Measurements from ENCODE around the gene SCGB3A2. TPM values are rescaled to one million over a fixed set of nuclear protein-coding genes. Genes with fewer than 3 reads are reported as not detected.

The SCGB3A2 gene
- total RNA-seq, 1 experiment from 2014 or later: 0.51 TPM

DNA sequence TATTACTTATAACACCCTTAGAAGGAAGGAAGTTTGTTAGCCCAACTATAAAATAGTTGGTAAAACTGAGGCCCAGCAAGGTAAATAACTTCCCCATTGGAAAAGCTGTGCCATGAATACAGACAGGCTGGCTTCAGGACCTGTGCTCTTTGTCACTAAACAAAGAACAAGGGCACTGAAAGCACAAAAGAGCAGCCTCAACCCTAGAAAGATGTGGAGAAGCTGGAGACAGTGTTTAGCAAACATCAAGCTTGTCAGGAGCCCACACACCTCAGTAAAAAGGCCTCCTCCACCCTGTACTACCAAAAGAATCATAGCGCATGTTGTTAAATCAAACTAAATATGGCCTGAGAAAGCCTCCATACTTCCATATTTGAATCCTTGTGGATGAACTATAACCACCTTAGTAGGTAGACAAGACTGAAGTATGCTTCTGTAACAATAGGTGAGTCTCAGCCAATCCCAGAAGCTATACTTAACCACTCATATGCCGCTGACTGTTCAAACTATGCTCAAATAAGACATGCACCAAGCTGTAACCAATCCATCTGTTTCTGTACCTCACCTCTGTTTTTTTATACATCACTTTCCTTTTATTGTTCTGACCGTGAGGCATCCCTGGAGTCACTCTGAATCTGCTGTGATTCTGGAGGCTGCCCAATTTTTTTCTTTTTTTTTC lies 18.4 kb upstream of the SCGB3A2 start:
- TF ChIP-seq EZH2 (IDR thresholded peaks at IDR 0.05; ENCODE audit: low read length, unreplicated experiment): no peak
- TF ChIP-seq EZH2phosphoT487 (IDR thresholded peaks at IDR 0.05; ENCODE audit: borderline replicate concordance, low read length): no peak
- ATAC-seq (no peak), DNase-seq (no peak)
- BruUV-seq (replicated peaks): no TSS peak
- no peaks in the 10 kb centered on the region for H4K20me1 ChIP-seq (ENCODE audit: low read length)
- CTCF ChIA-PET: interaction anchor here (4.0 kb wide), 1 partner anchor 74 kb away, joined by 49 read pairs; no protein-coding TSS in a partner anchor
- POLR2A ChIA-PET (ENCODE audit: unreplicated experiment): no interaction called here
- no peaks in the 10 kb centered on the region for H3K9me2 ChIP-seq (replicated peaks; ENCODE audit: low read length)
- intact Hi-C loops (cut with micrococcal nuclease): loop anchor here (5.0 kb wide), 1 partner anchor 262 kb away; no protein-coding TSS in a partner anchor
- no peak overlapping the region for H3K27ac ChIP-seq (ENCODE audit: low read length)
- no peak overlapping the region for H3K9ac ChIP-seq (ENCODE audit: low read length)
- no peaks in the 10 kb centered on the region for H3F3A ChIP-seq (ENCODE audit: low read length, unreplicated experiment)
- H2AFZ ChIP-seq (ENCODE audit: low read length): no peak overlapping the region
- H3K79me2 ChIP-seq (ENCODE audit: low read length): no peaks in the 10 kb centered on the region
- H3K27me3 ChIP-seq (ENCODE audit: low read length): no peaks in the 10 kb centered on the region
- no peak overlapping the region for H3K4me2 ChIP-seq (ENCODE audit: low read length)
- no peak overlapping the region for H3K4me3 ChIP-seq (ENCODE audit: low read length)
- H3K9me3 ChIP-seq (ENCODE audit: low read length): no peaks in the 10 kb centered on the region
- peaks cover 18% of the 10 kb centered on the region for H3K4me1 ChIP-seq (ENCODE audit: insufficient read depth, low read length)
- H3K36me3 ChIP-seq (ENCODE audit: low read depth, low read length): no peaks in the 10 kb centered on the region

DNA sequence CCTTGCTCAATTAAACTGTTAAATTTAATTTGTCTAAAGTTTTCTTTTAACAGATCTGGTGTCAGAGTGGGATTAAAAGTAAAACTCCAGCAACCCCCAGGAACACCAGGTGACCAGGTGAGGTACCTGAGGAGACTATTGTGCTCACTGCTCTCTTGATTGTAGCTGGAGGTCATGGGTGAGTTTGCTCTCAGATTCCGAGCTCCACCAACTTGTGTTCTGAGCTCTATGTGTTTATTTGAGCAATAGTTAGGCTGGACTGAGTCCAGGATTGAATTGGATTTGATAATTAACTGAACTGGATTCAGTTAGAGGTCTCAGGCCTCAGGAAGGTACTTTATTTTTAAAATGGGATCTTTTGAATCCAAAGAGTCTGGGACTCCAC lies 17.9 kb upstream of the SCGB3A2 start:
- H3K79me2 ChIP-seq (ENCODE audit: low read length): no peaks in the 10 kb centered on the region
- H3K4me2 ChIP-seq (ENCODE audit: low read length): no peak overlapping the region
- H3K9ac ChIP-seq (ENCODE audit: low read length): no peak overlapping the region
- H3K27ac ChIP-seq (ENCODE audit: low read length): no peak overlapping the region
- H3K4me3 ChIP-seq (ENCODE audit: low read length): no peak overlapping the region
- CTCF ChIA-PET: no interaction called here
- DNase-seq (no peak), ATAC-seq (no peak)
- TF ChIP-seq EZH2 (IDR thresholded peaks at IDR 0.05; ENCODE audit: low read length, unreplicated experiment) (no peak), EZH2phosphoT487 (IDR thresholded peaks at IDR 0.05; ENCODE audit: borderline replicate concordance, low read length) (no peak)
- TF ChIP-seq, protein P1, sequence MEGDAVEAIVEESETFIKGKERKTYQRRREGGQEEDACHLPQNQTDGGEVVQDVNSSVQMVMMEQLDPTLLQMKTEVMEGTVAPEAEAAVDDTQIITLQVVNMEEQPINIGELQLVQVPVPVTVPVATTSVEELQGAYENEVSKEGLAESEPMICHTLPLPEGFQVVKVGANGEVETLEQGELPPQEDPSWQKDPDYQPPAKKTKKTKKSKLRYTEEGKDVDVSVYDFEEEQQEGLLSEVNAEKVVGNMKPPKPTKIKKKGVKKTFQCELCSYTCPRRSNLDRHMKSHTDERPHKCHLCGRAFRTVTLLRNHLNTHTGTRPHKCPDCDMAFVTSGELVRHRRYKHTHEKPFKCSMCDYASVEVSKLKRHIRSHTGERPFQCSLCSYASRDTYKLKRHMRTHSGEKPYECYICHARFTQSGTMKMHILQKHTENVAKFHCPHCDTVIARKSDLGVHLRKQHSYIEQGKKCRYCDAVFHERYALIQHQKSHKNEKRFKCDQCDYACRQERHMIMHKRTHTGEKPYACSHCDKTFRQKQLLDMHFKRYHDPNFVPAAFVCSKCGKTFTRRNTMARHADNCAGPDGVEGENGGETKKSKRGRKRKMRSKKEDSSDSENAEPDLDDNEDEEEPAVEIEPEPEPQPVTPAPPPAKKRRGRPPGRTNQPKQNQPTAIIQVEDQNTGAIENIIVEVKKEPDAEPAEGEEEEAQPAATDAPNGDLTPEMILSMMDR (conservative IDR thresholded peaks at IDR 0.05; ENCODE audit: low read depth, low read length): no peak
- no peaks in the 10 kb centered on the region for H3K9me2 ChIP-seq (replicated peaks; ENCODE audit: low read length)
- no TSS peak for BruUV-seq (replicated peaks)
- H2AFZ ChIP-seq (ENCODE audit: low read length): no peak overlapping the region
- intact Hi-C loops (cut with micrococcal nuclease): no loop called here
- H3K27me3 ChIP-seq (ENCODE audit: low read length): no peaks in the 10 kb centered on the region
- no peaks in the 10 kb centered on the region for H3K9me3 ChIP-seq (ENCODE audit: low read length)
- H3K36me3 ChIP-seq (ENCODE audit: low read depth, low read length): no peaks in the 10 kb centered on the region
- POLR2A ChIA-PET (ENCODE audit: unreplicated experiment): no interaction called here
- H3K4me1 ChIP-seq (ENCODE audit: insufficient read depth, low read length): peaks cover 18% of the 10 kb centered on the region
- H3F3A ChIP-seq (ENCODE audit: low read length, unreplicated experiment): no peaks in the 10 kb centered on the region
- H4K20me1 ChIP-seq (ENCODE audit: low read length): no peaks in the 10 kb centered on the region

DNA sequence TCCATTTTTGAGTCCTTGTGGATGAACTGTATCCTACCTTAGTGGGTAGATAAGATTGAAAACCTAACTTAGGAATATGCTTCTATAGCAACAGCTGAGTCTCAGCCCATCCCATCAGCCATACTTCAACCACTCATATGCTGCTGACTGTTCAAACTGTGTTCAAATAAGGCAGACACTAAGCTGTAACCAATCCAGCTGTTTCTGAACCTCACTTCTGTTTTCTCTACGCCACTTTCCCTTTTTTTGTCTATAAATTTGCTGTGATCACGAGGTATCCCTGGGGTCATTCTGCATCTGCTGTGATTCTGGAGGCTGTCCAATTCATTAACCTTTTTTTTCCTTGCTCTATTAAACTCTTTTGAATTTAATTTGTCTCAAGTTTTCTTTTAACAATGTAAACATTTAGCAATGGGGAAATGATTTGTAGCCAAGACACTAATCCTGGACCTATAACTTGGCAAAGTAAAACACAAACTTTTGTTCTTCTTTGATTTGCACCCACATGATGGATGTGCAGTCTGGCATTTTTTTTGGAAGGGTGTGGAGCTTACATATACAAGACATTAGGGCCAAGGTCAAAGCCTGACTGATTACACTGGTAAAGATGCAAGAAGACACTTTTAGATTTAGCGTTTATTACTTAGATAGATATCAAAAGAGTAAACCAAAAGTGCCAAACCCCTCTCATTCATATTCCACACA lies 14.9 kb upstream of the SCGB3A2 start:
- Histone ChIP-seq H2AFZ (ENCODE audit: low read length) (no peak overlapping the region), H3K4me3 (ENCODE audit: low read length) (no peak overlapping the region), H3K4me1 (ENCODE audit: insufficient read depth, low read length) (peaks cover 8% of the 10 kb centered on the region), H3K9ac (ENCODE audit: low read length) (no peak overlapping the region), H3K27me3 (ENCODE audit: low read length) (no peaks in the 10 kb centered on the region), H3K4me2 (ENCODE audit: low read length) (no peak overlapping the region), H3K9me2 (replicated peaks; ENCODE audit: low read length) (no peaks in the 10 kb centered on the region), H3K36me3 (ENCODE audit: low read depth, low read length) (no peaks in the 10 kb centered on the region), H4K20me1 (ENCODE audit: low read length) (no peaks in the 10 kb centered on the region), H3K9me3 (ENCODE audit: low read length) (no peaks in the 10 kb centered on the region), H3K27ac (ENCODE audit: low read length) (no peak overlapping the region), H3K79me2 (ENCODE audit: low read length) (no peaks in the 10 kb centered on the region), H3F3A (ENCODE audit: low read length, unreplicated experiment) (no peaks in the 10 kb centered on the region)
- ChIA-PET POLR2A (ENCODE audit: unreplicated experiment) (no interaction called here), CTCF (no interaction called here)
- DNase-seq: no peak
- BruUV-seq (replicated peaks): no TSS peak
- intact Hi-C loops (cut with micrococcal nuclease): no loop called here
- TF ChIP-seq, protein P1 (conservative IDR thresholded peaks at IDR 0.05; ENCODE audit: low read depth, low read length): no peak
- TF ChIP-seq EZH2phosphoT487 (IDR thresholded peaks at IDR 0.05; ENCODE audit: borderline replicate concordance, low read length) (no peak), EZH2 (IDR thresholded peaks at IDR 0.05; ENCODE audit: low read length, unreplicated experiment) (no peak)
- ATAC-seq: no peak

All from PC-3 (cell line).